PC-9 (cell line): Measurements from ENCODE around the gene ASIC4.

Source experiments
- CTCF ChIP-seq: fragments of 200-600 bp; sonication (generic); conservative IDR thresholded peaks from 2 replicates; pipeline ENCODE4 v1.6.1; 2017; ENCODE audit warnings: mixed run types, antibody characterized with exemption, mild to moderate bottlenecking, moderate library complexity
- EZH2 ChIP-seq: fragments of 200-600 bp; sonication (generic); IDR thresholded peaks from 2 replicates; pipeline ENCODE4 v1.8.0; 2017; ENCODE audit warnings: antibody characterized with exemption, low read depth

- TF ChIP-seq CTCF: no peak
- no peak for TF ChIP-seq EZH2
These were observed 30.3 kb downstream of the ASIC4 start for GRCh38 chr2:219544567-219544966.
